Right atrium auricular region (tissue), 2 donors: Measurements from ENCODE around the gene PEPD. TPM values are rescaled to one million over a fixed set of nuclear protein-coding genes. Genes with fewer than 3 reads are reported as not detected.

ENCODE experiments used
- DNase-seq: peaks from one replicate; pipeline ENCODE4 v3.0.0-alpha.2; 2019; ENCODE audit warnings: low spot score
- H3K27ac ChIP-seq, 2 donors: fragments of 200-600 bp; sonication (generic); 1 replicate in 1 of 2; 2 replicates in 1 of 2; pipeline ENCODE4 v1.5.1; 2016 to 2019
- H3K27me3 ChIP-seq, 2 donors: fragments of 200-600 bp; sonication (generic); one replicate each; pipeline versions ENCODE4 v1.5.1 to v1.6.0; 2017 to 2019
- H3K36me3 ChIP-seq: fragments of 200-600 bp; sonication (generic); one replicate; pipeline ENCODE4 v1.5.1; 2016
- H3K4me1 ChIP-seq, 2 donors: fragments of 200-600 bp; sonication (generic); one replicate each; pipeline versions ENCODE4 v1.5.1 to v1.6.0; 2017 to 2019
- H3K4me3 ChIP-seq, 2 donors: fragments of 200-600 bp; sonication (generic); 1 replicate in 1 of 2; 2 replicates in 1 of 2; pipeline ENCODE4 v1.5.1; 2017 to 2019; ENCODE audit warnings: mild to moderate bottlenecking in 1 of 2, moderate library complexity in 1 of 2
- H3K9me3 ChIP-seq, 2 donors: fragments of 200-600 bp; sonication (generic); one replicate each; pipeline ENCODE4 v1.5.1; 2019
- CTCF ChIP-seq, 2 donors: fragments of 200-600 bp; sonication (generic); IDR thresholded peaks; one replicate each; pipeline ENCODE4 v1.5.1; 2019; ENCODE audit warnings: antibody characterized with exemption in 2 of 2
- total RNA-seq, 2 donors: library from RNA; depleted of rRNA; stranded (reverse); fragments of >200 nt; gene quantifications; one replicate each; pipeline ENCODE4 v1.1.0, GENCODE V29; 2016

Gene PEPD
- total RNA-seq, 2 donors from 2014 or later: 27.1 to 38.9 TPM

- Histone ChIP-seq H3K9me3 (no peaks in the 10 kb centered on the region), H3K27me3 (no peaks in the 10 kb centered on the region), H3K27ac (no peak overlapping the region), H3K4me1 (no peaks in the 10 kb centered on the region), H3K36me3 (no peaks in the 10 kb centered on the region), H3K4me3 (no peak overlapping the region)
- TF ChIP-seq CTCF (IDR thresholded peaks at IDR 0.05): no peak
- DNase-seq: no peak
These were observed 84.9 kb downstream of the PEPD start for GRCh38 chr19:33436360-33437345.

- Histone ChIP-seq H3K27ac (no peak overlapping the region), H3K4me3 (no peak overlapping the region), H3K36me3 (no peaks in the 10 kb centered on the region), H3K27me3 (no peaks in the 10 kb centered on the region), H3K4me1 (no peaks in the 10 kb centered on the region), H3K9me3 (no peaks in the 10 kb centered on the region)
- TF ChIP-seq CTCF (IDR thresholded peaks at IDR 0.05): no peak
- DNase-seq: no peak
These were observed 85.8 kb downstream of the PEPD start for GRCh38 chr19:33435706-33436359.

GRCh38 chr19:33434886-33435705, 86.5 kb downstream of the PEPD start:
- no peak for TF ChIP-seq CTCF (IDR thresholded peaks at IDR 0.05)
- DNase-seq: no peak
- H3K36me3 ChIP-seq: no peaks in the 10 kb centered on the region
- H3K27ac ChIP-seq: no peak overlapping the region
- H3K4me1 ChIP-seq: no peaks in the 10 kb centered on the region
- H3K27me3 ChIP-seq: no peaks in the 10 kb centered on the region
- H3K4me3 ChIP-seq: no peak overlapping the region
- H3K9me3 ChIP-seq: no peaks in the 10 kb centered on the region

- no peaks in the 10 kb centered on the region for H3K9me3 ChIP-seq
These were observed 87.3 kb downstream of the PEPD start for GRCh38 chr19:33434069-33434885.

More at GRCh38 chr19:33434069-33434885, 87.3 kb downstream of the PEPD start:
- no peak for DNase-seq
- Histone ChIP-seq H3K27me3 (no peaks in the 10 kb centered on the region), H3K36me3 (no peaks in the 10 kb centered on the region), H3K27ac (no peak overlapping the region), H3K4me3 (no peak overlapping the region), H3K4me1 (no peaks in the 10 kb centered on the region)
- TF ChIP-seq CTCF (IDR thresholded peaks at IDR 0.05): no peak
